Astrocyte (in vitro differentiated cells and primary cell): Measurements from ENCODE around the gene EIF5A.

Source experiments
- CTCF ChIP-seq: IDR thresholded peaks from 2 replicates; pipeline ENCODE4 v1.5.1; 2011; ENCODE audit warnings: low read depth, mild to moderate bottlenecking, inconsistent platforms, low read length, moderate library complexity; ENCODE audit not compliant: insufficient read depth
- EZH2 ChIP-seq: IDR thresholded peaks from 2 replicates; pipeline ENCODE4 v1.6.1; 2012; ENCODE audit warnings: mild to moderate bottlenecking, low read length, inconsistent platforms; ENCODE audit not compliant: insufficient read depth

DNA sequence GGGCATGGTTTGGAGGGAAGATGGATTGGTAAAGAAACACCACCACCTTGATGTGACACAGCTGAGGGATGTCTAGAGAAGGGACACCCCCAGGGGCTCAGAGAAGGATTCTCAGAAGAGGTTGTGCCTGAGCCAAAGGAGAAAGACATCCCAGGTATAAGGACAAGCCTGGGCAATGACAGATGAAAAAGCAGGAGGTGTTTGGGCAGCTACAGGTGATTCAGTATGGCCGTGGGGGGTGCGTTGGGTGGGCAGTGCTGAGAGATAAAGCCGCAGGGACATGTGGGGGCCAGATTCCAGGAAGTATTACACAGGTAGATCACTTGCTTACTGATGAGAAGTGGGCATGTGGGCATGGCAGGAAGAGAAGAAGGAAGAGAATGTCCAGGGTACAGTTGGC, 54.5 kb downstream of the EIF5A start:
- TF ChIP-seq CTCF (no peak), EZH2 (no peak)
